OCI-LY7 (cell line): Measurements from ENCODE around the gene MPZ. TPM values are rescaled to one million over a fixed set of nuclear protein-coding genes. Genes with fewer than 3 reads are reported as not detected.

ENCODE experiments used
- BruUV-seq: library from RNA; stranded (reverse); fragments of 400-500 nt; replicated peaks from 2 replicates; lab custom pipeline; 2021; lab: Mats Ljungman, UMichigan
- CTCF ChIA-PET: fragments of 300-600 bp; sonication (Branson Sonifier 250); formaldehyde crosslinking; loops from one replicate; lab custom pipeline; 2022; ENCODE audit warnings: antibody characterized with exemption; ENCODE audit not compliant: unreplicated experiment; lab: Charles Lee
- POLR2A ChIA-PET: fragments of 300-600 bp; sonication (Branson Sonifier 250); formaldehyde crosslinking; loops from one replicate; lab custom pipeline; 2022; ENCODE audit warnings: antibody characterized with exemption; lab: Charles Lee
- DNase-seq: peaks from one replicate; pipeline ENCODE4 v3.0.0-alpha.2; 2015; ENCODE audit warnings: low spot score
- H2AFZ ChIP-seq: fragments of 200-600 bp; sonication (generic), shearing (Covaris generic); 2 replicates; pipeline ENCODE4 v1.6.1; 2014; ENCODE audit warnings: mild to moderate bottlenecking, antibody characterized with exemption, low read length, moderate library complexity
- H3K27ac ChIP-seq: fragments of 200-600 bp; sonication (generic); 2 replicates; pipeline ENCODE4 v1.5.1; 2014; ENCODE audit warnings: mixed run types, low read depth, mild to moderate bottlenecking, moderate library complexity, low read length, inconsistent platforms; ENCODE audit not compliant: poor library complexity, severe bottlenecking
- H3K36me3 ChIP-seq: fragments of 200-600 bp; sonication (generic); 2 replicates; pipeline ENCODE4 v1.6.1; 2014; ENCODE audit warnings: mild to moderate bottlenecking, antibody characterized with exemption, low read length, moderate library complexity, mixed read lengths; ENCODE audit not compliant: insufficient read depth
- H3K4me1 ChIP-seq: fragments of 200-600 bp; sonication (generic); 2 replicates; pipeline ENCODE4 v1.5.1; 2014; ENCODE audit warnings: mild to moderate bottlenecking, low read length; ENCODE audit not compliant: insufficient read depth, poor library complexity, severe bottlenecking
- H3K4me2 ChIP-seq: fragments of 200-600 bp; sonication (generic); 2 replicates; pipeline ENCODE4 v1.6.1; 2014; ENCODE audit warnings: mild to moderate bottlenecking, low read length
- H3K4me3 ChIP-seq: fragments of 200-600 bp; sonication (generic); 2 replicates; pipeline ENCODE4 v1.5.1; 2014; ENCODE audit warnings: mild to moderate bottlenecking, low read depth, low read length; ENCODE audit not compliant: poor library complexity, severe bottlenecking
- H3K79me2 ChIP-seq: fragments of 200-600 bp; sonication (generic); 2 replicates; pipeline ENCODE4 v1.6.1; 2016; ENCODE audit warnings: low read depth, mild to moderate bottlenecking, low read length, moderate library complexity, mixed read lengths; ENCODE audit not compliant: insufficient read depth
- H3K9me2 ChIP-seq: fragments of 200-600 bp; sonication (generic); 2 replicates; pipeline ENCODE4 v1.6.1; 2016; ENCODE audit warnings: mild to moderate bottlenecking, low read length, mixed read lengths; ENCODE audit not compliant: insufficient read depth
- H3K9me3 ChIP-seq: fragments of 200-600 bp; sonication (generic); 2 replicates; pipeline ENCODE4 v1.6.1; 2014; ENCODE audit warnings: mild to moderate bottlenecking, mixed run types, low read length, mixed read lengths
- H4K20me1 ChIP-seq: fragments of 200-600 bp; sonication (generic); 2 replicates; pipeline ENCODE4 v1.6.1; 2014; ENCODE audit warnings: mild to moderate bottlenecking, antibody characterized with exemption, low read length, moderate library complexity, mixed read lengths; ENCODE audit not compliant: insufficient read depth
- EZH2phosphoT487 ChIP-seq: fragments of 200-600 bp; sonication (generic); IDR thresholded peaks from 2 replicates; pipeline ENCODE4 v1.6.1; 2018; ENCODE audit warnings: low read depth, borderline replicate concordance, mild to moderate bottlenecking, mixed run types, antibody characterized with exemption, low read length, moderate library complexity, mixed read lengths
- intact Hi-C: fragments of 100-400 bp; cut with micrococcal nuclease; formaldehyde crosslinking; loops from one replicate; pipeline ENCODE4 v1.10.0; 2022; ENCODE audit not compliant: unreplicated experiment
- total RNA-seq, 2 experiments: library from RNA; depleted of rRNA in 1 of 2; stranded (reverse); fragments of >200 nt in 1 of 2; shearing (Covaris generic) in 1 of 2; gene quantifications; 2 replicates each; pipeline ENCODE4 v1.2.3, GENCODE V29; 2014 to 2022
- TF ChIP-seq, protein P1 (sequence below): fragments of 200-600 bp; sonication (generic); conservative IDR thresholded peaks from 2 replicates; pipeline ENCODE4 v1.5.1; 2014; ENCODE audit warnings: mild to moderate bottlenecking, antibody characterized with exemption, low read length, moderate library complexity, mixed read lengths

MPZ gene
- total RNA-seq, 2 experiments from 2014 or later = 4.5 to 9.0 TPM

DNA sequence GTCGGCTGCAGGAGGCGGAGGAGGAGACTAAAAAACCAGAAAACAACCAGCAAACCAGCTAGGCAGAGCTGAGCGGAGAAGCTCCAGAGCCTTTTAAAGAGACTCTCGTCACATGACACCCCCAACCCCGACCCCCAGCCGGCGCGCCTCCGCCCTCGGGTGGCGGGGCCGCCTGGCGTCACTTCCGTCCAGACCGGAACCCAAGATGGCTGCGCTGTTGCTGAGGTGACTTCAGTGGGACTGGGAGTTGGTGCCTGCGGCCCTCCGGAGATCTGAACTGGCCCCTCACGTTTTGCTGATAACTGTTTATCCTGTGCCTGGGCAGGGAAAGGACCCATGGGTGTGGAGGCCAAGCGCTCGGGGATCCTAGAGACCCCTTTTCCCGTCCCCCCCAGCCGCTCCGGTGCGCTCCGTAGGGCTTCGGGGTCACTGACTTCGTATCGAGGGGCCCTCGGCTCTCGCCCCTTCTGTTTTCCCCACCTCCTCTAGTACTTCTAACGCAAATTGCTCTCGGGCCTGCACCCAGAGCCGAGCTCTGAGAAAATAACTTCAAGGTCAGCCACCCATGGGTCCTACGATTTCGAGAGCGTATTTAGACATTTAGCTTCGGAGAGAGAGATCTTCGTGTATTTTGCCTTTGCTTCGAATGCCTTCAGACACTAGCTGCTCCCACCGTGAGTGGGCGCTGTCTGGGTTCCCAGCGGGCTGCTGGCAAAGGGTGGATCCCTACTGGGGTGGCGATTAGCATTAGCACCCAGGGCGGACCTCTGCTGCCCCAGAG lies 4.6 kb upstream of the MPZ start, which contains the start of gene SDHC:
Gene SDHC, plus strand, starts transcription at position 181 of the 781 bp plus-strand sequence. Its CDS starts 25 bp downstream, at position 206.
- POLR2A ChIA-PET = interaction anchor here (0.6 to 1.6 kb wide), 5 partner anchors 9 to 89 kb away, joined by 3 to 15 read pairs (median 3); partner anchors contain the start of gene TOMM40L
- no peak for TF ChIP-seq EZH2phosphoT487
- TF ChIP-seq, protein P1, sequence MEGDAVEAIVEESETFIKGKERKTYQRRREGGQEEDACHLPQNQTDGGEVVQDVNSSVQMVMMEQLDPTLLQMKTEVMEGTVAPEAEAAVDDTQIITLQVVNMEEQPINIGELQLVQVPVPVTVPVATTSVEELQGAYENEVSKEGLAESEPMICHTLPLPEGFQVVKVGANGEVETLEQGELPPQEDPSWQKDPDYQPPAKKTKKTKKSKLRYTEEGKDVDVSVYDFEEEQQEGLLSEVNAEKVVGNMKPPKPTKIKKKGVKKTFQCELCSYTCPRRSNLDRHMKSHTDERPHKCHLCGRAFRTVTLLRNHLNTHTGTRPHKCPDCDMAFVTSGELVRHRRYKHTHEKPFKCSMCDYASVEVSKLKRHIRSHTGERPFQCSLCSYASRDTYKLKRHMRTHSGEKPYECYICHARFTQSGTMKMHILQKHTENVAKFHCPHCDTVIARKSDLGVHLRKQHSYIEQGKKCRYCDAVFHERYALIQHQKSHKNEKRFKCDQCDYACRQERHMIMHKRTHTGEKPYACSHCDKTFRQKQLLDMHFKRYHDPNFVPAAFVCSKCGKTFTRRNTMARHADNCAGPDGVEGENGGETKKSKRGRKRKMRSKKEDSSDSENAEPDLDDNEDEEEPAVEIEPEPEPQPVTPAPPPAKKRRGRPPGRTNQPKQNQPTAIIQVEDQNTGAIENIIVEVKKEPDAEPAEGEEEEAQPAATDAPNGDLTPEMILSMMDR = peak; percentile 80
- H3K27ac ChIP-seq = peak within 1 kb of the TSS; percentile 59
- no peaks in the 10 kb centered on the region; the same call in 1 of the 2 replicates for H4K20me1 ChIP-seq
- H3K9me3 ChIP-seq = no peaks in the 10 kb centered on the region
- peaks cover 16% of the 10 kb centered on the region for H3K79me2 ChIP-seq
- CTCF ChIA-PET = interaction anchor here (1.2 kb wide), 1 partner anchor 8 kb away, joined by 5 read pairs; no protein-coding TSS in a partner anchor
- H3K4me1 ChIP-seq = peaks cover 24% of the 10 kb centered on the region
- intact Hi-C loops = no loop called here
- H3K36me3 ChIP-seq = no peaks in the 10 kb centered on the region
- no peaks in the 10 kb centered on the region for H3K9me2 ChIP-seq
- BruUV-seq = TSS peak; percentile 84
- peak; percentile 89 for DNase-seq
- peak within 1 kb of the TSS; percentile 85 for H3K4me3 ChIP-seq
- peak within 1 kb of the TSS; percentile 97 for H2AFZ ChIP-seq
- H3K4me2 ChIP-seq = peak within 1 kb of the TSS; percentile 95

DNA sequence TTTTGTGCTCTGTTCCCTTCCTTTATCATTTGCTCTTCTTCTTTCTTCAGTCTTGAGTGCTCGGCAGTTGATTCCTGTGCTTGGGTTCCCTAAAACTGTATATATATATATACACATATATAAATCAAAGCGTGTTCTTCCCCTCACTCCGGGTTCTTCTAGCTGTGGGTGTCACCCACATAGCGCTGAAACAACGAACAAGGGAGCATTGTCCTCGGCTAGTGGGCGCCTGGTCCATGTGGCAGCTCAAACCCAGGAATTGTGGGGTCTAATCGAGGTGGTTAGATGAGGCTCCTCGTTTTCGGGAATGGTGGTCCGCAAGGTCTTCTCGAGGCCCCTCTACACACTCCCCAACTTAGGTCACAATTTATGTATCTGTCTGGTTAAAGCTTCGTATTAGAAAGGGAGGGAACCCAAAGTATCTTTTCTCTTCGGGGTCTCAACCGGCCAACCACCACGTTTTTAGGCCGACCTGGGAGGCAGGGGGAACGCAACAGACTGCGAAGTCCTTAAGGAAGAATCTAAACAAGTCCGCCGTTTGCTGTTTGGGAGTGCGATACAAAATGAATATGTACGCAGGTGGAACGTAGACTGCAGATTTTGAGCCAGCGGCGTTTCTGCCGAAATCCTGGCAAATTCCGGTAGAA lies 3.9 kb upstream of the MPZ start:
- peak overlapping the region; percentile 97 for H2AFZ ChIP-seq
- no peaks in the 10 kb centered on the region; the same call in 1 of the 2 replicates for H4K20me1 ChIP-seq
- ChIA-PET CTCF (interaction anchor here (1.2 kb wide), 1 partner anchor 8 kb away, joined by 5 read pairs; no protein-coding TSS in a partner anchor), POLR2A (interaction anchor here (0.6 to 1.6 kb wide), 5 partner anchors 8 to 88 kb away, joined by 3 to 15 read pairs (median 3); partner anchors contain the start of gene TOMM40L)
- H3K9me2 ChIP-seq = no peaks in the 10 kb centered on the region
- H3K27ac ChIP-seq = peak overlapping the region; percentile 59
- BruUV-seq = TSS peak; percentile 91
- H3K79me2 ChIP-seq = peaks cover 16% of the 10 kb centered on the region
- H3K4me1 ChIP-seq = peaks cover 24% of the 10 kb centered on the region
- H3K4me3 ChIP-seq = peak overlapping the region; percentile 85
- no peaks in the 10 kb centered on the region for H3K36me3 ChIP-seq
- H3K4me2 ChIP-seq = peak overlapping the region; percentile 95
- TF ChIP-seq EZH2phosphoT487 = no peak
- TF ChIP-seq, protein P1 = no peak
- DNase-seq = no peak
- H3K9me3 ChIP-seq = no peaks in the 10 kb centered on the region
- intact Hi-C loops = no loop called here
